Omental fat pad (tissue), 4 donors: ENCODE measurements around the gene OR7G2. TPM values are rescaled to one million over a fixed set of nuclear protein-coding genes. Genes with fewer than 3 reads are reported as not detected.
"Not testable (repeated sequence)": the region's sequence is repeated elsewhere in the genome, so short reads cannot be mapped to it uniquely, and the experiment has no call there.

Source experiments
- ATAC-seq: fragments of 150-250 bp; one replicate; pipeline ENCODE4 v1.9.1; 2016; ENCODE audit warnings: mild to moderate bottlenecking, moderate library complexity; ENCODE audit not compliant: low FRiP score
- DNase-seq: peaks from one replicate; pipeline ENCODE4 v3.0.0-alpha.2; 2019; ENCODE audit warnings: low spot score
- total RNA-seq, 4 donors: library from RNA; depleted of rRNA; stranded (reverse); fragments of >200 nt; gene quantifications; one replicate each; pipeline ENCODE4 v1.1.0, GENCODE V29; 2016
- TF ChIP-seq, protein P1 (sequence below), 3 donors: fragments of 450-650 bp; IDR thresholded peaks; one replicate each; pipeline ENCODE4 v1.5.1; 2016 to 2017; ENCODE audit warnings: antibody characterized with exemption in 3 of 3, mild to moderate bottlenecking in 3 of 3, moderate library complexity in 2 of 3

Gene OR7G2
- total RNA-seq, 4 donors from 2014 or later, result not detected

DNA sequence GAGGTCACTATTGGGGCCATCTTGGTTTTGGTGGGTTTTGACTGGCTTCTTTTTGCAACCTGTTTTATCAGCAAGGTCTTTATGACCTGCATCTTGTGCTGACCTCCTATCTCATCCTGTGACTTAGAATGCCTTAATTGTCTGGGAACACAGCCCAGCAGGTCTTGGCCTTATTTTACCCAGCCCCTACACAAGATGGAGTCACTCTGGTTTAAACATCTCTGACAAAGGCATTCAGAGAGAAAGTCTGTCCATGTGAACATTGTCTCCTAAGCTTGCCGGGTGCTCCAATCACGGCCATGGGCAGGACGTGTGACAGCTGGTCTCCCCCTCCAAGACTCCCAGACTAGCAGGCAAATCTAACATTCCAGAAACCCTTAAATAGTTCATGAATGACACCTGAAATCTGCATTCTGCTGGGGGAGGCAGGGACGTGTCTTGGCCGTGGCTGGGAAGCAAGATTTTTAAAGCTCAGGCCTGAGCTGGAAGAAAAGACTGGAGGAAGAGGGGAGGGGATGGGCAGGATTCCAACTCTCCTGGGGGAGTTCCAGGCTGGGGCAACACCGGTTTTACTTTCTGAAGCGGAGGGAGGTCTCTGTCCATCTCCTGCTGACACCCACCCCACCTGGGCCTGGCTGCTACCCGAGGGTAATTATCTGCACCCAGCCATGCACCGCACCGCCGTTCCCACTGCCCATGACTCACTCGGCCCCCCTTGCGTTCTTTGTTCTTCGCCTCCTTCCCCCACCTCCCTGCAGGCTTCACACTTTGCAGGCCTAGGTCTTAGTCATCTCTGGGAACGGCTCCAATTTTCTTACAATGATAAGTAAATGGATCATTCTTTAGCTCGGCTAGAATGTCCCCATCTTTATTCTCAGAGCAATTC is 32.0 kb downstream of the OR7G2 start:
- ATAC-seq, result peak; percentile 96
- TF ChIP-seq, protein P1, sequence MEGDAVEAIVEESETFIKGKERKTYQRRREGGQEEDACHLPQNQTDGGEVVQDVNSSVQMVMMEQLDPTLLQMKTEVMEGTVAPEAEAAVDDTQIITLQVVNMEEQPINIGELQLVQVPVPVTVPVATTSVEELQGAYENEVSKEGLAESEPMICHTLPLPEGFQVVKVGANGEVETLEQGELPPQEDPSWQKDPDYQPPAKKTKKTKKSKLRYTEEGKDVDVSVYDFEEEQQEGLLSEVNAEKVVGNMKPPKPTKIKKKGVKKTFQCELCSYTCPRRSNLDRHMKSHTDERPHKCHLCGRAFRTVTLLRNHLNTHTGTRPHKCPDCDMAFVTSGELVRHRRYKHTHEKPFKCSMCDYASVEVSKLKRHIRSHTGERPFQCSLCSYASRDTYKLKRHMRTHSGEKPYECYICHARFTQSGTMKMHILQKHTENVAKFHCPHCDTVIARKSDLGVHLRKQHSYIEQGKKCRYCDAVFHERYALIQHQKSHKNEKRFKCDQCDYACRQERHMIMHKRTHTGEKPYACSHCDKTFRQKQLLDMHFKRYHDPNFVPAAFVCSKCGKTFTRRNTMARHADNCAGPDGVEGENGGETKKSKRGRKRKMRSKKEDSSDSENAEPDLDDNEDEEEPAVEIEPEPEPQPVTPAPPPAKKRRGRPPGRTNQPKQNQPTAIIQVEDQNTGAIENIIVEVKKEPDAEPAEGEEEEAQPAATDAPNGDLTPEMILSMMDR (IDR thresholded peaks at IDR 0.05), result no peak
- peak; percentile 65 for DNase-seq

DNA sequence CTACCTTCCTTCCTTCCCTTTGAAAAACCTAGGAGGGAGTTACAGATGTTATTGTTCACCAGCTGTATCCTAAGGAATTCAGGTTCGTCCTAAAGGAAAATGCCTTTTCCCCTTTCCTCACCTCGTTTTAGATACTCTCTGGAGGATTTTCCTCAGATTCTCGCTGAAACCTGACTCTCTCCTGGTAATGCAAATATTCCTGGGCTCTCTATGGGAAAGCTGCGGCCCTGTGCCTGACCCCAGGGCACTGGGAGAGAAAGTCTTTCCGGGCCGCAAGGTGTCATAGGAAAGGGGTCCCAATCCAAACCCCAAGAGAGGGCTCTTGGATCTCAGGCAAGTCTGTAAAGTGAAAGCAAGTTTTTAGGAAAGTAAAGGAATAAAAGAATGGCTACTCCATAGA is 33.5 kb downstream of the OR7G2 start:
- ATAC-seq (no peak), DNase-seq (no peak)
- TF ChIP-seq, protein P1 (IDR thresholded peaks at IDR 0.05), result no peak

DNA sequence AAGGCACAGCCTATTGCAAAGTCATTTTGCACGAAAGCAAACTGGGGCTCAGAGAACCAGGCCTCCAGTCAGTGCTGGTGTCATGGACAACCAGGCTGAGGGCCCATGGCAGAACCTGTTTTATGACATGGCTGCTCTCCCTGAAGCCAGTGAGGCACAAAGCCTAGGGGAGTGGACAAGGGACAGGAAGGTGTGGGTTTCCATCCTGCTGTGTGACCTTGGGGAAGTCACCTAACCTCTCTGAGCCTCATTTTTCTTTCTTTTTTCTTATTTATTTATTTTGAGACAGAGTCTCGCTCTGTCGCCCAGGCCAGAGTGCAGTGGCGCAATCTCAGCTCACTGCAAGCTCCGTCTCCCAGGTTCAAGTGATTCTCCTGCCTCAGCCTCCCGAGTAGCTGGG is 35.6 kb downstream of the OR7G2 start:
- not testable (repeated sequence) for DNase-seq, ATAC-seq

DNA sequence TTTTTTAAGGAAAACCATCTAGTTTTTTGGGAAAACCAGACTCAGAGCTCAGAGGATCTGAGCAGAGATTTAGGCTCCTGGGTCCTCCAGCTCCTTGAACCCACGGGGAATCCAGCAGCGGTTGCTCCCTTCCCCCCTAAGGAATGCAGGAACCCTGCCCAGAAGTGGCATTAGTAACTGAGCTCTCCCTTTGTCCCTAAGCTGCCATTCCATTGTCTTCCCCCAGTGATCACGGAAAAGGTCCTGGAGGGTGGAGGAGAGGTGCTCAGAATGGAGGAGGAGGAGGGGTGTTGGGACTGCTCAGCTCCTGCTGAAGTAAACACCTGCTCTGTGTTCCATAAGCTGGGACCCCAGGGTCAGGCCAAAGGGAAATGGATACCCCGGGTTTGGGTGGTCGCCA is 37.2 kb downstream of the OR7G2 start:
- TF ChIP-seq, protein P1 (IDR thresholded peaks at IDR 0.05), result no peak
- ATAC-seq, result no peak
- no peak for DNase-seq

DNA sequence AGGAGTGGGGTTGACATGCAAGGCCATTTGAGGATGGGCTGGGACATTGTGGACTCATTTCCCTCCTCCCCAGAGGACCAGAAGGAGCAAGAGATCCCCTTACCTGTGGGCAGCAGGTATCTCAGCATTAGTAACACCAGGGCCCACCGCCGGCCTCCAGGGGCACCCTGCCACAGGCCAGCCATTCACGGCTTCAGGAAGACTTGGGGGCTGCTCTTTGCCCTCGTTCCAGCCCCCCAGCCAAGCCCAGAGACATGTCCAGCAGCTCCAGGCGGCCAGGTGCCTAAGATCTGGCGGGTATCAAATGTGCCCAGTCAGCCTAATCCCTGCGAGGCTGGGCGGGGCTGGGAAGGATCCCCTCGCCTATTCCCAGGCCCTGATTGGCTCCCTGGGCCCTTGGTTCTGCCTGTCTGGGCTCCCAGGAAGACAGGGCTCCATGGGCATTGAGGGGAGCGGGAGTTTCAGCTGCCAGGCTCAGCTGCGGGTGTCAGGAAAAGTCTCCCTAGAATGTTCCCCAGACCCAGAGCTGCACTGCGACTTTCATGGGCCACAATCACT is 41.7 kb downstream of the OR7G2 start:
- no peak for ATAC-seq
- TF ChIP-seq, protein P1 (IDR thresholded peaks at IDR 0.05), result no peak

DNA sequence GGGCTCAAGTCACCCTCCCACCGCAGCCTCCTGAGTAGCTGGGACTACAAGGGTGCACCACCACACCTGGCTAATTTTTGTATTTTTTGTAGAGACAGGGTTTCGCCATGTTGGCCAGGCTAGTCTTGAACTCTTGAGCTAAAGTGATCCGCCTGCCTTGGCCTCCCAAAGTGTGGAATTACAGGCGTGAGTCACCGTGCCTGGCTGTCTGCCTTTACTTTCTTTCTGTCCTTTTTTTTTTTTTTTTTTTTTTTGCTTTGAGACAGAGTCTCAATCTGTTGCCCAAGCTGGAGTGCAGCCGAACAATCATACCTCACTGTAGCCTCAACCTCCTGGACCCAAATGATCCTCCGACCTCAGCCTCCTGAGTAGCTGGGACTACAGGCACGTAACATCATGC is 45.4 kb downstream of the OR7G2 start:
- ATAC-seq (no peak), DNase-seq (no peak)
- TF ChIP-seq, protein P1 (IDR thresholded peaks at IDR 0.05), result no peak

More for the DNA sequence above, 41.7 kb downstream of the OR7G2 start:
- DNase-seq, result no peak

DNA sequence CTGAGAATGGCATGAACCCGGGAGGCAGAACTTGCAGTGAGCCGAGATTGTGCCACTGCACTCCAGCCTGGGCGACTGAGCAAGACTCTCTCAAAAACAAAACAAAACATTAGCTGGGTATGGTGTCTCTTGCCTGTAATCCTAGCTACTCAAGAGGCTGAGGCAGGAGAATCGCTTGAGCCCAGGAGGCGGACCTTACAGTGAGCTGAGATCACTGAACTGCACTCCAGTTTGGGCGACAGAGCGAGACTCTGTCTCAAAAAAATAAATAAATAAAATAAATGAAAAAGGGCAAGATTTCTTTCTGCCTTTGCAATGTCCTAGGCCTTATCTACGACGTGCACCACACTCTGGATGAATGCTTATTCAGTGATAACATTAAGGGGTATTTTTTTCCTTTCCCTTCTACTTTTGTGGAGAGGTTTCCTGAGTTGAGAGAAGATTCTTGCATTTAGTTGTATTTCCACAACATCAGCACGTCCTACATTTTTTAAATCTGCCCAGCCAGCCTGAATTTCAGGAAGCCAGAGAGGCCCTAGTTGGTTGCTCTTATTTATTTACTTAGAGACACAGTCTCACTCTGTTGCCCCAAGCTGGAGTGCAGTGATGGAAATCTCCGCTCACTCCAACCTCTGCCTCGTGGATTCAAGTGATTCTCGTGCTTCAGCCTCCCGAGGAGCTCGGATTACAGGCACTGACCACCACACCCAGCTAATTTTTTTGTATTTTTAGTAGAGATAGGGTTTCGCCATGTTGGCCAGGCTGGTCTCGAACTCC is 46.5 kb downstream of the OR7G2 start:
- DNase-seq (no peak), ATAC-seq (no peak)
- TF ChIP-seq, protein P1 (IDR thresholded peaks at IDR 0.05), result no peak
